Measurements from ENCODE around the gene CLIC4. TPM values are rescaled to one million over a fixed set of nuclear protein-coding genes. Genes with fewer than 3 reads are reported as not detected.

Gene CLIC4
- total and polyA plus RNA-seq, 10 of the 15 experiments (the other 5 are each of a cell fraction or from before 2014, with no cell fraction given) = 20.4 to 107 (median 69.6) TPM

GRCh38 chr1:24748191-24749121 lies 3.2 kb downstream of the CLIC4 start (continued):
- no peak for TF ChIP-seq MTA3 (IDR thresholded peaks at IDR 0.05; ENCODE audit: borderline replicate concordance, low read length)
- 0 out of 2 replicates have a peak, but pooled peaks have one; percentile 75 for TF ChIP-seq ASH2L (IDR thresholded peaks at IDR 0.05; ENCODE audit: borderline replicate concordance, low read depth)

DNA sequence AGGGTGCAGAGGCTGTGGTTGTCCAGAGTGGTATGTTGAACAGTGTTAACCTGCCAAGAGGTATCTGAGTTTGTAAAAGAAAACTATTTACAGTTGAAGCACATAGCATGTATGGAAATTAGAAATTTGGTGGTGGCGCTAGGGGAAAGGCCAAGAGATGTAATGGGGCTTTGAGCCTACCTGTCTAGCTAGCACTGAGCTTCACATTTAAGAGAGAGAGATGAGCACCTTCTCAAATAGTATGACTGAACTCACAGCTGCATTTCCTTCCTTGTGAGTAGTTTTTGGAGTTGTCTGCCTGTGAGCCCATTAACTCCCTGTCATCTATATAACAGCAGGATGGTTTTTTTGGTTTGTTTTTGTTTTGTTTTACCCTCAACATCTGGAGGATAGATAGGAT lies 4.0 kb downstream of the CLIC4 start:
- SMC1A ChIA-PET (ENCODE audit: uncharacterized antibody, unreplicated experiment) = interaction anchor here (0.6 to 9.5 kb wide), 17 partner anchors 9 to 162 kb away, joined by 3 to 174 read pairs (median 4); no protein-coding TSS in a partner anchor
- H4K20me1 ChIP-seq (ENCODE audit: control insufficient read depth, insufficient read depth) = no peaks in the 10 kb centered on the region; the same call in 1 of the 2 replicates
- DNase-seq (ENCODE audit: low read depth, low spot score) (no peak), ATAC-seq (peak; percentile 0; the same call in 2 of the 3 replicates), FAIRE-seq (peak; percentile 52)
- RAD21 ChIA-PET (ENCODE audit: unreplicated experiment) = interaction anchor here (0.7 to 2.2 kb wide), 19 partner anchors 9 to 87 kb away, joined by 3 to 29 read pairs (median 7); no protein-coding TSS in a partner anchor
- peak overlapping the region; percentile 82 for H3K4me2 ChIP-seq (ENCODE audit: control insufficient read depth, insufficient read depth)
- no TSS peak for BruUV-seq (replicated peaks)
- POLR2A ChIA-PET = interaction anchor here (0.8 to 2.1 kb wide), 10 partner anchors 10 to 77 kb away, joined by 3 to 13 read pairs (median 4); no protein-coding TSS in a partner anchor
- intact Hi-C loops (cut with micrococcal nuclease; ENCODE audit: unreplicated experiment) (loop anchor here (2.0 to 5.0 kb wide), 4 partner anchors 60 to 283 kb away; partner anchors contain the start of gene SRRM1), in situ Hi-C loops (cut with MboI) (no loop called here)
- peaks cover 0 to 6% of the 10 kb centered on the region in 2 experiments; a peak in 1 of 4 replicates for H3K36me3 ChIP-seq (ENCODE audit: control insufficient read depth in 2 of 2, insufficient read depth in 2 of 2, low read length in 1 of 2)
- H3K4me3 ChIP-seq = peak overlapping the region; percentile 77; the same call in 1 of the 2 replicates
- CTCF ChIA-PET = interaction anchor here (0.7 to 1.9 kb wide), 16 partner anchors 14 to 177 kb away, joined by 3 to 16 read pairs (median 4); no protein-coding TSS in a partner anchor
- peaks cover 9% of the 10 kb centered on the region for H3K4me1 ChIP-seq (ENCODE audit: control insufficient read depth, insufficient read depth, low read length)
- H3K27me3 ChIP-seq (replicated peaks in 1 of 2; ENCODE audit: control insufficient read depth in 2 of 2, insufficient read depth in 2 of 2, low read length in 1 of 2) = no peaks in the 10 kb centered on the region
- H3K9me3 ChIP-seq (replicated peaks; ENCODE audit: control insufficient read depth, insufficient read depth, low read length) = no peaks in the 10 kb centered on the region
- peaks cover 75% of the 10 kb centered on the region for H3K79me2 ChIP-seq (ENCODE audit: control insufficient read depth, insufficient read depth, low read length)
- WGBS (ENCODE audit: insufficient coverage, insufficient replicate concordance, low lambda C conversion rate, missing lambda C conversion rate) = 7% methylated on average over 1 of the region's 1 CpG
- peak overlapping the region; percentile 4 for H3K9ac ChIP-seq (ENCODE audit: control insufficient read depth, insufficient read depth, low read length)
- no peak overlapping the region for H2AFZ ChIP-seq (ENCODE audit: control insufficient read depth, low read depth, low read length)
- TF ChIP-seq POLR2AphosphoS2 (IDR thresholded peaks at IDR 0.05; ENCODE audit: low read depth, low read length) = no peak
- no peak for TF ChIP-seq CBX5 (IDR thresholded peaks at IDR 0.05; ENCODE audit: low read depth)
- TF ChIP-seq, protein P1, sequence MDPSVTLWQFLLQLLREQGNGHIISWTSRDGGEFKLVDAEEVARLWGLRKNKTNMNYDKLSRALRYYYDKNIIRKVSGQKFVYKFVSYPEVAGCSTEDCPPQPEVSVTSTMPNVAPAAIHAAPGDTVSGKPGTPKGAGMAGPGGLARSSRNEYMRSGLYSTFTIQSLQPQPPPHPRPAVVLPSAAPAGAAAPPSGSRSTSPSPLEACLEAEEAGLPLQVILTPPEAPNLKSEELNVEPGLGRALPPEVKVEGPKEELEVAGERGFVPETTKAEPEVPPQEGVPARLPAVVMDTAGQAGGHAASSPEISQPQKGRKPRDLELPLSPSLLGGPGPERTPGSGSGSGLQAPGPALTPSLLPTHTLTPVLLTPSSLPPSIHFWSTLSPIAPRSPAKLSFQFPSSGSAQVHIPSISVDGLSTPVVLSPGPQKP (IDR thresholded peaks at IDR 0.05; ENCODE audit: low read depth, low read length) = no peak
- peak; percentile 36 for TF ChIP-seq KLF5 (IDR thresholded peaks at IDR 0.05; ENCODE audit: partially characterized antibody)
- 0 out of 2 replicates have a peak, but pooled peaks have one; percentile 9 for TF ChIP-seq RCOR1 (conservative IDR thresholded peaks at IDR 0.05; ENCODE audit: low read depth, low read length)
- peak overlapping the region; percentile 76 for H3K27ac ChIP-seq (ENCODE audit: control insufficient read depth, insufficient read depth)
